HL-60 (cell line): Measurements from ENCODE around the gene CHMP6.

Source experiments
- CTCF ChIP-seq: IDR thresholded peaks from one replicate; pipeline ENCODE4 v1.5.1; 2011; ENCODE audit warnings: low read length, control low read depth, inconsistent platforms; ENCODE audit not compliant: insufficient read depth
- POLR2AphosphoS5 ChIP-seq: IDR thresholded peaks from 2 replicates; pipeline ENCODE4 v1.6.1; 2012; ENCODE audit warnings: low read depth

GRCh38 chr17:81044764-81045589 is 53.3 kb downstream of the CHMP6 start:
- TF ChIP-seq CTCF (no peak), POLR2AphosphoS5 (no peak)
